ENCODE measurements around the gene ETFDH.
A peak's percentile ranks its signal among the peaks of the same experiment; 100 is the strongest.

The ETFDH gene

DNA sequence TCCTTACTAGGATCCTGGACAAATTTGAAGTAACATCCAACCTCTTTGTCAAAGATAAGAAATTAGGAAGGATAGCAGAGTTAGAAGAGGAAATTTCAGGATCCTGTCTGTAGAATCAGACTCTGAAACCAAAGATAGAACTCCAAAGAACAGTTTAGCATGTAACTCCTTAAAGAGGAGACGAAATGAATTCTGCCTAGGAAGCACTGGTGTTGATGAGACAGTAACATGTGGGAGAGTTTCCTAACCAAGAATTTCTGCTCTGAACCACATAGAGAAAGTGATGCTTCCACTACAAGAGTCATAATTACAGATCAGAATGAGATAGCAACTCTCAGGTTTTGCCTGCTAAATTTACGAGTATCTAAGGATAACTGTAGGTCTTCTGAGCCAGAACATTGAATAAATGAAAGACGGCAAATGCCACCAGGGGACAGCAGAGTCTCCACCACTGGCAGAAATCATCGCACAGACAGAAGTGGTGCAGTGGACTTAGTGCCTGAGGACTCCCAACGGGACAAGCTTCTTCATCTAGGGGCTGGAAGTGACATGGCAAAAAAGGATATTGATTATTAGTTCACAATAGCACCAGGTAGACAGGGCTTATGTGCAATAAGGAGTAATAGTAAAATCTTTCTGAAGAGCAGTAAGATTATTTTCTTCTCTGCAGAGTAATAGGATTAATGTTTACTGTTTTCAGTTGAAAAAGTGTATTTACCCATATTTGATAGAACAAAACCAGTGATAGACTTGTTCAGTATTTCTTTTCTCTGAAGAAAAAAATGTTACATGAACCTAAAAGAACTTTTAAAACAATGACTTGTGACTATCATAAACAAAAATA is 57.8 kb downstream of the ETFDH start:
- Histone ChIP-seq H3K4me1 (ENCODE audit: control insufficient read depth, insufficient read depth, low read length) (no peaks in the 10 kb centered on the region), H3K4me3 (ENCODE audit: low read depth, low read length) (no peak overlapping the region), H3K36me3 (ENCODE audit: control insufficient read depth in 2 of 2, insufficient read depth in 1 of 2, low read length in 2 of 2) (no peaks in the 10 kb centered on the region), H3K9me3 (ENCODE audit: control insufficient read depth, insufficient read depth, low read depth, low read length) (no peaks in the 10 kb centered on the region), H3K27ac (ENCODE audit: extremely low read depth, low read depth, low read length) (no peak overlapping the region)
- ChIA-PET POLR2A (no interaction called here), CTCF (interaction anchor here (0.6 to 1.6 kb wide), 9 partner anchors 53 to 280 kb away, joined by 3 to 18 read pairs (median 3); no protein-coding TSS in a partner anchor)
- TF ChIP-seq ZBTB1 (tag by site-specific recombination; IDR thresholded peaks at IDR 0.05) (no peak), ZNF2 (tag by site-specific recombination; IDR thresholded peaks at IDR 0.05) (0 out of 2 replicates have a peak, but pooled peaks have one; percentile 27), GLI4 (tag by site-specific recombination; IDR thresholded peaks at IDR 0.05) (no peak), ZNF600 (tag by site-specific recombination; IDR thresholded peaks at IDR 0.05) (0 out of 2 replicates have a peak, but pooled peaks have one; percentile 37), ZNF561 (tag by site-specific recombination; IDR thresholded peaks at IDR 0.05; ENCODE audit: borderline replicate concordance) (0 out of 2 replicates have a peak, but pooled peaks have one; percentile 23), ZFP3 (tag by site-specific recombination; IDR thresholded peaks at IDR 0.05; ENCODE audit: low read depth) (no peak), HOXD13 (CRISPR knock-in tag; IDR thresholded peaks at IDR 0.05; ENCODE audit: borderline replicate concordance) (no peak), ZSCAN30 (tag by site-specific recombination; IDR thresholded peaks at IDR 0.05) (0 out of 2 replicates have a peak, but pooled peaks have one; percentile 29), ZIC2 (tag by site-specific recombination; IDR thresholded peaks at IDR 0.05) (no peak), ZNF292 (tag by site-specific recombination; IDR thresholded peaks at IDR 0.05; ENCODE audit: borderline replicate concordance, low read depth) (no peak), ZNF548 (tag by site-specific recombination; IDR thresholded peaks at IDR 0.05) (no peak), SETDB1 (IDR thresholded peaks at IDR 0.05; ENCODE audit: insufficient read length, low read length) (no peak), ZNF416 (tag by site-specific recombination; IDR thresholded peaks at IDR 0.05) (no peak), BCL11B (tag by site-specific recombination; IDR thresholded peaks at IDR 0.05; ENCODE audit: low read depth) (no peak), ZNF701 (tag by site-specific recombination; IDR thresholded peaks at IDR 0.05) (no peak), ZNF114 (tag by site-specific recombination; IDR thresholded peaks at IDR 0.05) (no peak), ZNF596 (tag by site-specific recombination; IDR thresholded peaks at IDR 0.05) (no peak), ZNF239 (tag by site-specific recombination; IDR thresholded peaks at IDR 0.05) (no peak), ZFHX2 (tag by site-specific recombination; conservative IDR thresholded peaks at IDR 0.05) (no peak), ZBTB7A (tag by site-specific recombination; IDR thresholded peaks at IDR 0.05; ENCODE audit: low read depth) (no peak), ZNF423 (tag by site-specific recombination; IDR thresholded peaks at IDR 0.05) (no peak), ZNF366 (tag by site-specific recombination; conservative IDR thresholded peaks at IDR 0.05) (no peak)
- TF ChIP-seq, protein P1, sequence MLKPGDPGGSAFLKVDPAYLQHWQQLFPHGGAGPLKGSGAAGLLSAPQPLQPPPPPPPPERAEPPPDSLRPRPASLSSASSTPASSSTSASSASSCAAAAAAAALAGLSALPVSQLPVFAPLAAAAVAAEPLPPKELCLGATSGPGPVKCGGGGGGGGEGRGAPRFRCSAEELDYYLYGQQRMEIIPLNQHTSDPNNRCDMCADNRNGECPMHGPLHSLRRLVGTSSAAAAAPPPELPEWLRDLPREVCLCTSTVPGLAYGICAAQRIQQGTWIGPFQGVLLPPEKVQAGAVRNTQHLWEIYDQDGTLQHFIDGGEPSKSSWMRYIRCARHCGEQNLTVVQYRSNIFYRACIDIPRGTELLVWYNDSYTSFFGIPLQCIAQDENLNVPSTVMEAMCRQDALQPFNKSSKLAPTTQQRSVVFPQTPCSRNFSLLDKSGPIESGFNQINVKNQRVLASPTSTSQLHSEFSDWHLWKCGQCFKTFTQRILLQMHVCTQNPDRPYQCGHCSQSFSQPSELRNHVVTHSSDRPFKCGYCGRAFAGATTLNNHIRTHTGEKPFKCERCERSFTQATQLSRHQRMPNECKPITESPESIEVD (tag by site-specific recombination; IDR thresholded peaks at IDR 0.05): no peak
- TF ChIP-seq, protein P2, sequence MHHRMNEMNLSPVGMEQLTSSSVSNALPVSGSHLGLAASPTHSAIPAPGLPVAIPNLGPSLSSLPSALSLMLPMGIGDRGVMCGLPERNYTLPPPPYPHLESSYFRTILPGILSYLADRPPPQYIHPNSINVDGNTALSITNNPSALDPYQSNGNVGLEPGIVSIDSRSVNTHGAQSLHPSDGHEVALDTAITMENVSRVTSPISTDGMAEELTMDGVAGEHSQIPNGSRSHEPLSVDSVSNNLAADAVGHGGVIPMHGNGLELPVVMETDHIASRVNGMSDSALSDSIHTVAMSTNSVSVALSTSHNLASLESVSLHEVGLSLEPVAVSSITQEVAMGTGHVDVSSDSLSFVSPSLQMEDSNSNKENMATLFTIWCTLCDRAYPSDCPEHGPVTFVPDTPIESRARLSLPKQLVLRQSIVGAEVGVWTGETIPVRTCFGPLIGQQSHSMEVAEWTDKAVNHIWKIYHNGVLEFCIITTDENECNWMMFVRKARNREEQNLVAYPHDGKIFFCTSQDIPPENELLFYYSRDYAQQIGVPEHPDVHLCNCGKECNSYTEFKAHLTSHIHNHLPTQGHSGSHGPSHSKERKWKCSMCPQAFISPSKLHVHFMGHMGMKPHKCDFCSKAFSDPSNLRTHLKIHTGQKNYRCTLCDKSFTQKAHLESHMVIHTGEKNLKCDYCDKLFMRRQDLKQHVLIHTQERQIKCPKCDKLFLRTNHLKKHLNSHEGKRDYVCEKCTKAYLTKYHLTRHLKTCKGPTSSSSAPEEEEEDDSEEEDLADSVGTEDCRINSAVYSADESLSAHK (tag by site-specific recombination; IDR thresholded peaks at IDR 0.05): no peak
- TF ChIP-seq, protein P3, sequence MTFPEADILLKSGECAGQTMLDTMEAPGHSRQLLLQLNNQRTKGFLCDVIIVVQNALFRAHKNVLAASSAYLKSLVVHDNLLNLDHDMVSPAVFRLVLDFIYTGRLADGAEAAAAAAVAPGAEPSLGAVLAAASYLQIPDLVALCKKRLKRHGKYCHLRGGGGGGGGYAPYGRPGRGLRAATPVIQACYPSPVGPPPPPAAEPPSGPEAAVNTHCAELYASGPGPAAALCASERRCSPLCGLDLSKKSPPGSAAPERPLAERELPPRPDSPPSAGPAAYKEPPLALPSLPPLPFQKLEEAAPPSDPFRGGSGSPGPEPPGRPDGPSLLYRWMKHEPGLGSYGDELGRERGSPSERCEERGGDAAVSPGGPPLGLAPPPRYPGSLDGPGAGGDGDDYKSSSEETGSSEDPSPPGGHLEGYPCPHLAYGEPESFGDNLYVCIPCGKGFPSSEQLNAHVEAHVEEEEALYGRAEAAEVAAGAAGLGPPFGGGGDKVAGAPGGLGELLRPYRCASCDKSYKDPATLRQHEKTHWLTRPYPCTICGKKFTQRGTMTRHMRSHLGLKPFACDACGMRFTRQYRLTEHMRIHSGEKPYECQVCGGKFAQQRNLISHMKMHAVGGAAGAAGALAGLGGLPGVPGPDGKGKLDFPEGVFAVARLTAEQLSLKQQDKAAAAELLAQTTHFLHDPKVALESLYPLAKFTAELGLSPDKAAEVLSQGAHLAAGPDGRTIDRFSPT (tag by site-specific recombination; IDR thresholded peaks at IDR 0.05): no peak
- TF ChIP-seq, protein P4, sequence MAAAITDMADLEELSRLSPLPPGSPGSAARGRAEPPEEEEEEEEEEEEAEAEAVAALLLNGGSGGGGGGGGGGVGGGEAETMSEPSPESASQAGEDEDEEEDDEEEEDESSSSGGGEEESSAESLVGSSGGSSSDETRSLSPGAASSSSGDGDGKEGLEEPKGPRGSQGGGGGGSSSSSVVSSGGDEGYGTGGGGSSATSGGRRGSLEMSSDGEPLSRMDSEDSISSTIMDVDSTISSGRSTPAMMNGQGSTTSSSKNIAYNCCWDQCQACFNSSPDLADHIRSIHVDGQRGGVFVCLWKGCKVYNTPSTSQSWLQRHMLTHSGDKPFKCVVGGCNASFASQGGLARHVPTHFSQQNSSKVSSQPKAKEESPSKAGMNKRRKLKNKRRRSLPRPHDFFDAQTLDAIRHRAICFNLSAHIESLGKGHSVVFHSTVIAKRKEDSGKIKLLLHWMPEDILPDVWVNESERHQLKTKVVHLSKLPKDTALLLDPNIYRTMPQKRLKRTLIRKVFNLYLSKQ (tag by site-specific recombination; IDR thresholded peaks at IDR 0.05; ENCODE audit: borderline replicate concordance): no peak
- TF ChIP-seq, protein P5, sequence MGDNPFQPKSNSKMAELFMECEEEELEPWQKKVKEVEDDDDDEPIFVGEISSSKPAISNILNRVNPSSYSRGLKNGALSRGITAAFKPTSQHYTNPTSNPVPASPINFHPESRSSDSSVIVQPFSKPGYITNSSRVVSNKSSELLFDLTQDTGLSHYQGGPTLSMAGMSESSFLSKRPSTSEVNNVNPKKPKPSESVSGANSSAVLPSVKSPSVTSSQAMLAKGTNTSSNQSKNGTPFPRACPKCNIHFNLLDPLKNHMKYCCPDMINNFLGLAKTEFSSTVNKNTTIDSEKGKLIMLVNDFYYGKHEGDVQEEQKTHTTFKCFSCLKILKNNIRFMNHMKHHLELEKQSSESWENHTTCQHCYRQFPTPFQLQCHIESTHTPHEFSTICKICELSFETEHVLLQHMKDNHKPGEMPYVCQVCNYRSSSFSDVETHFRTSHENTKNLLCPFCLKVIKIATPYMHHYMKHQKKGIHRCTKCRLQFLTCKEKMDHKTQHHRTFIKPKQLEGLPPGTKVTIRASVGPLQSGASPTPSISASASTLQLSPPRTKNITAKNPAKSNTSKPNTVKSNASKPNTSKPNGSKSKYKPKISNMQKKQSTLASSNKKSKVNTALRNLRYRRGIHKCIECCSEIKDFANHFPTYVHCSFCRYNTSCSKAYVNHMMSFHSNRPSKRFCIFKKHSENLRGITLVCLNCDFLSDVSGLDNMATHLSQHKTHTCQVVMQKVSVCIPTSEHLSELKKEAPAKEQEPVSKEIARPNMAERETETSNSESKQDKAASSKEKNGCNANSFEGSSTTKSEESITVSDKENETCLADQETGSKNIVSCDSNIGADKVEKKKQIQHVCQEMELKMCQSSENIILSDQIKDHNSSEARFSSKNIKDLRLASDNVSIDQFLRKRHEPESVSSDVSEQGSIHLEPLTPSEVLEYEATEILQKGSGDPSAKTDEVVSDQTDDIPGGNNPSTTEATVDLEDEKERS (tag by site-specific recombination; IDR thresholded peaks at IDR 0.05): no peak
